ENCODE results near the gene PABPN1L.

The PABPN1L gene

DNA sequence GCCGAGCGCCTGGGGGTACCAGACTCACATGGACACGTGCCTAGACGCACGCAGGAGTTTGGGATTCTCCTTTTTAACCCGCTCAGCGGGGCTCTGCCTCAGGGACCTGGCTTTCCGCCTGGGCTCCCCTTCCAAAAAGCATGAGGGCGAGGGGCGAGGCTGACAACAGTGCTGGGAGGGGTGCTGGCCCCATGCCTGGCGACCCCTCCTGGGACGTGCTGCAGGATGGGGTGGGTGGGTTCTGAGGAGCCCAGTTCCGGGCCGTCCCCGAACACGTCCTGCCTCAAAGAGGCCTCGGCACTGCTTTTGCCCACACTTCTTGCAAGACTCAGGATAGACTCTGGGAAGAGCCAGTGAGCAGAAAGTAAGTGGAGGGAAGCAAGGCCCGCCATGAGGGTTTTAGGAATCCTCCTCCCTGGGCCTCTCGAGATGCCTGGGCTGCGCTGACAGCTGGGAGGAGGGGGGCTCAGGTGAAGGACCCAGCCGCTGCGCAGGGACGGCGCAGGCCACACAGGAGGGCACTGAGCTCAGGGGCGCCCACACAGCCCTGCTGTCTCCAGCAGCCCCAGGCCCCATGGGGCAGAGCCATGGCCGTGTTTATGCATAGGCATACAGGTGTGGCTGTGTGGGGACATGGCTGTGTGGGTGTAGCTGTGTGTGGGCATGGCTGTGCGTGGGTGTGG, 15.4 kb upstream of the PABPN1L start:
- TF ChIP-seq CTBP1 (IDR thresholded peaks at IDR 0.05; ENCODE audit: borderline replicate concordance) = no peak
- no peak for TF ChIP-seq SUZ12 (IDR thresholded peaks at IDR 0.05)
- TF ChIP-seq FOXA1 (IDR thresholded peaks at IDR 0.05) = no peak
- TF ChIP-seq LEF1 (IDR thresholded peaks at IDR 0.05; ENCODE audit: borderline replicate concordance) = no peak
- TF ChIP-seq SP1 (IDR thresholded peaks at IDR 0.05) = no peak
- TF ChIP-seq ZNF384 (IDR thresholded peaks at IDR 0.05) = no peak
- TF ChIP-seq FOXK2 (IDR thresholded peaks at IDR 0.05) = no peak
- no peak for TF ChIP-seq NFRKB (IDR thresholded peaks at IDR 0.05)
- no peak for TF ChIP-seq BHLHE40 (IDR thresholded peaks at IDR 0.05; ENCODE audit: borderline replicate concordance)
- no peak for TF ChIP-seq FOXM1 (IDR thresholded peaks at IDR 0.05; ENCODE audit: borderline replicate concordance)
- TF ChIP-seq ARNT (IDR thresholded peaks at IDR 0.05) = no peak
- no peak for TF ChIP-seq HDGF (IDR thresholded peaks at IDR 0.05; ENCODE audit: borderline replicate concordance)
- TF ChIP-seq TARDBP (IDR thresholded peaks at IDR 0.05) = no peak
- TF ChIP-seq L3MBTL2 (conservative IDR thresholded peaks at IDR 0.05) = no peak
- TF ChIP-seq PKNOX1 (IDR thresholded peaks at IDR 0.05) = no peak
- TF ChIP-seq ELF4 (IDR thresholded peaks at IDR 0.05) = no peak
- ChIA-PET CTCF (no interaction called here), POLR2A (interaction anchor here (0.8 kb wide), 1 partner anchor 9 kb away, joined by 3 read pairs; no protein-coding TSS in a partner anchor)
- DNase-seq (ENCODE audit: extremely low spot score) = no peak

- TF ChIP-seq PKNOX1 (IDR thresholded peaks at IDR 0.05) (no peak), FOXK2 (IDR thresholded peaks at IDR 0.05) (no peak), ELF4 (IDR thresholded peaks at IDR 0.05) (no peak), SUZ12 (IDR thresholded peaks at IDR 0.05) (no peak), TARDBP (IDR thresholded peaks at IDR 0.05) (no peak), SP1 (IDR thresholded peaks at IDR 0.05) (no peak), FOXA1 (IDR thresholded peaks at IDR 0.05) (no peak), ZNF384 (IDR thresholded peaks at IDR 0.05) (no peak), ARNT (IDR thresholded peaks at IDR 0.05) (no peak), BHLHE40 (IDR thresholded peaks at IDR 0.05; ENCODE audit: borderline replicate concordance) (no peak), L3MBTL2 (conservative IDR thresholded peaks at IDR 0.05) (no peak), NFRKB (IDR thresholded peaks at IDR 0.05) (no peak), CTBP1 (IDR thresholded peaks at IDR 0.05; ENCODE audit: borderline replicate concordance) (no peak), HDGF (IDR thresholded peaks at IDR 0.05; ENCODE audit: borderline replicate concordance) (no peak), FOXM1 (IDR thresholded peaks at IDR 0.05; ENCODE audit: borderline replicate concordance) (no peak)
- no peak for DNase-seq (ENCODE audit: extremely low spot score)
- CTCF ChIA-PET = no interaction called here
- POLR2A ChIA-PET = interaction anchor here (0.8 kb wide), 1 partner anchor 10 kb away, joined by 3 read pairs; no protein-coding TSS in a partner anchor
Measured at GRCh38 chr16:88881007-88881615, 14.7 kb upstream of the PABPN1L start.

- CTCF ChIA-PET = no interaction called here
- DNase-seq (ENCODE audit: extremely low spot score) = no peak
- POLR2A ChIA-PET = interaction anchor here (0.8 kb wide), 1 partner anchor 10 kb away, joined by 3 read pairs; no protein-coding TSS in a partner anchor
- no peak for TF ChIP-seq FOXA1 (IDR thresholded peaks at IDR 0.05)
- no peak for TF ChIP-seq SUZ12 (IDR thresholded peaks at IDR 0.05)
- TF ChIP-seq FOXM1 (IDR thresholded peaks at IDR 0.05; ENCODE audit: borderline replicate concordance) = no peak
- no peak for TF ChIP-seq ELF4 (IDR thresholded peaks at IDR 0.05)
- TF ChIP-seq TARDBP (IDR thresholded peaks at IDR 0.05) = no peak
- TF ChIP-seq NFRKB (IDR thresholded peaks at IDR 0.05) = no peak
Measured at GRCh38 chr16:88880226-88881006, 14.0 kb upstream of the PABPN1L start.

DNA sequence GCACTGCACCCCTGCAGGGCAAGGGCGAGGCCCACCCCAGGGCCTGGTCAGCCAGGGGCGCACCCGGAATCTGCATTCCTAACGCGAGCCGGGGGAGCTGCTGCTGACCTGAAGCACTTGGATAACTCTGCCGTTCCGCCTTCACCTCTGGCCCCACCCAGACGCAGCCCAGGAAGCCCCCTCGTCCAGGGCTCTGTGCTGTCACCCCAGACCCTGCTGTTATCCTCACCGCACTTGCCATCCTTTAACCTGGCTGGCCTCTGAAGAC, 13.3 kb upstream of the PABPN1L start:
- ChIA-PET POLR2A (no interaction called here), CTCF (no interaction called here)
- TF ChIP-seq ZNF384 (IDR thresholded peaks at IDR 0.05) (no peak), ELF4 (IDR thresholded peaks at IDR 0.05) (no peak), BHLHE40 (IDR thresholded peaks at IDR 0.05; ENCODE audit: borderline replicate concordance) (no peak), TARDBP (IDR thresholded peaks at IDR 0.05) (no peak), NFRKB (IDR thresholded peaks at IDR 0.05) (no peak), PKNOX1 (IDR thresholded peaks at IDR 0.05) (no peak)
- no peak for DNase-seq (ENCODE audit: extremely low spot score)

- ChIA-PET CTCF (no interaction called here), POLR2A (no interaction called here)
- no peak for DNase-seq (ENCODE audit: extremely low spot score)
Measured at GRCh38 chr16:88878967-88879787, 12.7 kb upstream of the PABPN1L start.

More at GRCh38 chr16:88878967-88879787, 12.7 kb upstream of the PABPN1L start:
- no peak for TF ChIP-seq NFRKB (IDR thresholded peaks at IDR 0.05)
- TF ChIP-seq HDGF (IDR thresholded peaks at IDR 0.05; ENCODE audit: borderline replicate concordance) = no peak
- no peak for TF ChIP-seq PKNOX1 (IDR thresholded peaks at IDR 0.05)
- TF ChIP-seq SP1 (IDR thresholded peaks at IDR 0.05) = no peak
- no peak for TF ChIP-seq TARDBP (IDR thresholded peaks at IDR 0.05)
- TF ChIP-seq FOXM1 (IDR thresholded peaks at IDR 0.05; ENCODE audit: borderline replicate concordance) = no peak
- no peak for TF ChIP-seq ARNT (IDR thresholded peaks at IDR 0.05)
- TF ChIP-seq FOXK2 (IDR thresholded peaks at IDR 0.05) = no peak
- TF ChIP-seq ZNF384 (IDR thresholded peaks at IDR 0.05) = no peak
- TF ChIP-seq SUZ12 (IDR thresholded peaks at IDR 0.05) = no peak
- no peak for TF ChIP-seq L3MBTL2 (conservative IDR thresholded peaks at IDR 0.05)
- TF ChIP-seq FOXA1 (IDR thresholded peaks at IDR 0.05) = no peak
- TF ChIP-seq BHLHE40 (IDR thresholded peaks at IDR 0.05; ENCODE audit: borderline replicate concordance) = no peak
- TF ChIP-seq LEF1 (IDR thresholded peaks at IDR 0.05; ENCODE audit: borderline replicate concordance) = no peak
- no peak for TF ChIP-seq ELF4 (IDR thresholded peaks at IDR 0.05)
- TF ChIP-seq CTBP1 (IDR thresholded peaks at IDR 0.05; ENCODE audit: borderline replicate concordance) = no peak
